GM19452 (cell line): ENCODE results near the gene CAPN3.
A peak's percentile ranks its signal among the peaks of the same experiment; 100 is the strongest.

Source experiments
- ATAC-seq: cut with Tn5 transposase; IDR thresholded peaks from one replicate; pipeline ENCODE4 v1.9.1; 2021; ENCODE audit not compliant: unreplicated experiment

The CAPN3 gene

DNA sequence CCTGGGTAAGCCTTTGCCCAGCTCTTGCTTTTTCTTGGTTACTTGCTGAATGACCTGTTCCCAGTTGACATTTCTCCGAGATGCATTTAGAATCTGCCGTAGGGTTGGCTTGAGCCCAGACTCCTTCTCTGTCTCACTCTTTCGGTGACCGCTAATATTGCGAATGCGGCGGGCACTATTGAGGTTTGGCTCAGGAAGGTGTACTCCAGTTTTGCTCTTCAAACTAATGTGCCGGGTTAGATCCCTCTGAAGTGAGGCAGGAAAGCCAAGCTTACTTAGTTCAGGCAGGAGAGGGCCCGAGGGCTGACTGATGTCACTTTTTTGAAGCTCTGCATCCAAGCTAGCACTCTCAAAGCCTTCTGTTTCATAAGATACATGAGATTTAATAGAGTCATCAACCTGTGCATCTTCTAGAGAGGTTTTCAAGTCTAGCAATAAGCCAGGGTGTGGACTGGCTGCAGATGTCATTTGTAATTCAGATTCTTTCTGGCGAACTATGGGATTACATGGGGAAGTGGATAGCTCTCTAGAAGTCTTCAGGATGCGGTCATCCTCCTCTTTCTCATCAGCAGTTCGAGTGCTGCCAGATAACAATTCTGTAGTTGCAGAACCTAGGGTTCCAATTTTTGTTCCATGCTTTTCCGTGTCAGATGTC lies 90.6 kb downstream of the CAPN3 start:
- no peak for ATAC-seq

- ATAC-seq: no peak
Observed at GRCh38 chr15:42450425-42450790, 91.1 kb downstream of the CAPN3 start.

DNA sequence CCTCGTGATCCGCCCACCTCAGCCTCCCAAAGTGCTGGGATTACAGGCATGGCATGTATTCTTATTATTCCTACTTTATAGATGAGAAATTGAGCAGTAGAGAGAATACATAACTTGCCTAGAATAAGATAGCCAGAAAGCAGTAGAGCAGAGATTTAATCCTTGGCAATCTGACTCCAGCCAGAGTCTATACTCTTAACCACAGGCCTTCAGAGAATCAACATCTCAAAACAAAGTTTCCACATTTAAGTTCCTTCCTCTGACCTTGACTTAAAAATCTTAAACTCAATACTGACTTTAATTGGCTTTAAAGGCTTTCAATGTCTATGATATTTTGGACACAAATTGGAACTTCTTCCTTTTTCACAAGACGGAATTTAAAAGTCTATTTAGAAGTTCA lies 94.5 kb downstream of the CAPN3 start:
- ATAC-seq: no peak

GRCh38 chr15:42456531-42456930 lies 97.2 kb downstream of the CAPN3 start:
- ATAC-seq: no peak

GRCh38 chr15:42456971-42457370 lies 97.7 kb downstream of the CAPN3 start:
- ATAC-seq: no peak

GRCh38 chr15:42457445-42458442 lies 98.4 kb downstream of the CAPN3 start:
- peak; percentile 55 for ATAC-seq

DNA sequence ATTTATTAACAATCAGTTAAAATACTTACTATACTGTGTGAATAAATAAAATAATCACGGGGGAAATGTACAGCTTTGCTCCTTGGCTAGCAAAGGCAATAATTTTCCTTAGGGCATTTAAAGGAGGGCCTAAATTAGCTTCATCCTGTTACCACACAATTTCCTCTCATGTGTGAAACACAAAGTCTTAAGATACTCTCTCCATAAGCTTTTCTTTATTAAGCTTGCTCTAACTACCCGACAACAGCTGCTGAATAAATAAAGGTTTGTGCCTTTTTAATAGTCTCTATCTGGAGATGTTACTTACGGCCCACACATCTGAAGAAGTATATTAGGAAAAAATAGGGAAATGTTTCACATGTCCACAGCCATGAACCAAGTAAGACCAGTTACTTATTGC lies 102.0 kb downstream of the CAPN3 start:
- no peak for ATAC-seq
